Cardiac fibroblast (primary cell): Measurements from ENCODE around the gene SMARCAD1.
"Not testable (repeated sequence)": the region's sequence is repeated elsewhere in the genome, so short reads cannot be mapped to it uniquely, and the experiment has no call there.

Source experiments
- DNase-seq, 2 donors: peaks; one replicate each; pipeline versions ENCODE4 v3.0.0 to v3.0.0-alpha.2; 2010; ENCODE audit warnings: low read depth in 2 of 2
- H3K4me3 ChIP-seq, 2 donors: replicated peaks in 1 of 2; 1 replicate in 1 of 2; 2 replicates in 1 of 2; pipeline ENCODE4 v1.5.1; 2011; ENCODE audit warnings: low read depth in 2 of 2, low read length in 2 of 2, mild to moderate bottlenecking in 2 of 2, moderate library complexity in 1 of 2
- CTCF ChIP-seq: IDR thresholded peaks from one replicate; pipeline ENCODE4 v1.5.1; 2011; ENCODE audit warnings: low read depth, mild to moderate bottlenecking, low read length, inconsistent platforms

SMARCAD1 gene

GRCh38 chr4:94332983-94333590 lies 125.4 kb downstream of the SMARCAD1 start:
- TF ChIP-seq CTCF: peak; percentile 35
- H3K4me3 ChIP-seq: no peak overlapping the region
- peak; percentile 20 to 33 for DNase-seq

- TF ChIP-seq CTCF: no peak
- no peak overlapping the region for H3K4me3 ChIP-seq
- no peak for DNase-seq
Observed at GRCh38 chr4:94333866-94334265, 126.2 kb downstream of the SMARCAD1 start.

DNA sequence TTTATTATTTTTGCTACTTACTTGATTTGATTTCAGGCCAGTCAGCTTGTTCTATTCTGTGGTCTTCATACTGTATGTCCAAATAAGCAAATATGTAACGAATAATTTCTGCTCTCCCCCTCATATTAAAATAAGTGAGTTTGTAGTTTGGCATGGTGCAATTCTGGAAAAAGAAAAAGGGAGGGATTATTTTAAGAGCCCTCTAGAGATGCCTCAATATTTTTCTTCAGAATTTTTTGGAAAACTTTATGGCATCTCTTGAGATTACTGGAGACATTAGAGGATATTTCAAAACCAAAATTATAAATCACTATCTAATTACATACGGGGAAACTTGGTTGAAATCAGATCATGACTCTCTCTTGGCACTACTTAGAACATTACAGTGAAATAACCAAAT lies 126.8 kb downstream of the SMARCAD1 start:
- no peak overlapping the region for H3K4me3 ChIP-seq
- TF ChIP-seq CTCF: no peak
- no peak for DNase-seq

DNA sequence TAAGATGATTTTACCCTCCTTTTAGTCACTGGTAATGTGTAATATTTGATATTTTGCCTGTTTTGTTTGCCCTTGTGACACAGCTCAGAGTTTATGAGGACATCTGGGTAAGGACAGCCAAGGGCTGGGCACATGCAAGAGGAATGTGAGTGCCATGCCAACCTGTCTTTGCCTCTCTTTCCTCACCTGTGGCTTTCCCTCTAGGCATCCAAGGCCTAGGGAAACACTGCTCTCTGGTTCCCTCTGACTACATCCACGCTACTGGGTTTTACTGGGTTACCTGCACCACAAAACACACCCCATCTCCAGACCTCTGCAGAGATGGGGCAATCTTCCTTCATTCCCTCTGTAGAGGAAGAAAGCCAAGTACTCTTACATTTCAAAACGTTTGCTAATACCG lies 127.3 kb downstream of the SMARCAD1 start:
- no peak overlapping the region for H3K4me3 ChIP-seq
- no peak for DNase-seq
- no peak for TF ChIP-seq CTCF

GRCh38 chr4:94336303-94336702 lies 128.6 kb downstream of the SMARCAD1 start:
- H3K4me3 ChIP-seq: no peak overlapping the region
- TF ChIP-seq CTCF: no peak
- no peak for DNase-seq

DNA sequence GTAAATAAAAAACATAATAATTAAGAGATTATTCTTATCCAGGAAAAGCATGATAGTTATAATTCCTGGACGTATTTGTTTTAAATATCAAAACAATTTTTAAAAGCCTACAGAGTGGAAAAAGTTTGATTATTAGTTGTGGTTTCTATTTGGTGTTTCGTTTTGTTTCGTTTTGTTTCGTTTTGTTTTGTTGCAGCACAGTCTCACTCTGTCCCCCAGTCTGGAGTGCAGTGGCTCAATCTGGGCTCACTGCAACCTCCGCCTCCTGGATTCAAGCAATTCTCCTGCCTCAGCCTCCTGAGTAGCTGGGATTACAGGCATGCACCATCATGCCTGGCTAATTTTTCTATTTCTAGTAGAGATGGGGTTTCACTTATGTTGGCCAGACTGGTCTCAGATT lies 129.1 kb downstream of the SMARCAD1 start:
- not testable (repeated sequence) for H3K4me3 ChIP-seq, DNase-seq

DNA sequence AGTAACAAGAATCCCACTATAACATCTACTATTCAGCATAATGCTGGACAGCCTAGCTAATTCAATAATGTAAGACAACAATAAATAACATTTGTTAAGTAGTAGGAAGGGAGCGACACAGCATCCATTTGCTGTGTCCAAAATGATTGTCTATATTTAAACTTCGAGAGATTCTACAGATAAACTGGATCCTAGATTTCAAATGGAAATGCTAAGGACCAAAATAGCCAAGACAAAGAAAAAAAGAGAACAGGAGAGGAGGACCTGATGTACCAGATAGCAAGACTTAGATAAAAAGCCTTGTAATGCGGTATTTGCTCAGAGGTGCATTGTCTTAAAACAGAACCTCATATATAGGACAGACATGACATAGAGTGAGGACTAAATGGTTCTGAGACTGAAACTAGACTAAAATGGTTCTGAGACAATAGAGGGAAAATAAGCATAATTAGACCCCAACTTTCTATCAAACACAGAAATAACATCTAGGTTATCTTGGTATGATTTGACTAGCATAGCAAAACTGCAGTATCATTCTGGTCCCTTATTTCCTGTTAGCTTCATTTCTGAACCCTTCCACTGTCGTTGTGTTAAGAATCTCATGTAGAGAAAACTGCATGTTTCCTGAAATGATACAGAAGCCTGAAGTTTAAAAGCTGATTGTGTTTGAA lies 131.2 kb downstream of the SMARCAD1 start:
- DNase-seq: no peak
- no peak overlapping the region for H3K4me3 ChIP-seq
- no peak for TF ChIP-seq CTCF
